SK-N-SH treated with all-trans-retinoic acid at 6 μM for 48 hours (cell line): ENCODE measurements around the gene PIWIL1.
A peak's percentile ranks its signal among the peaks of the same experiment; 100 is the strongest.

Experiments
- ATAC-seq: fragments of 200-7000 bp; cut with Tn5 transposase; 3 replicates; pipeline ENCODE4 v1.9.1; 2020; ENCODE audit warnings: mild to moderate bottlenecking, moderate library complexity
- ARNTL ChIP-seq: fragments of 450-650 bp; formaldehyde crosslinking; IDR thresholded peaks from 2 replicates; pipeline ENCODE4 v1.5.0; 2020; ENCODE audit warnings: low read depth, mild to moderate bottlenecking, moderate library complexity, borderline replicate concordance
- BACH2 ChIP-seq: fragments of 250-450 bp; sonication (Bioruptor Pico); IDR thresholded peaks from 2 replicates; pipeline ENCODE4 v1.9.0; 2021; ENCODE audit warnings: mild to moderate bottlenecking, borderline replicate concordance
- CREB5 ChIP-seq: fragments of 250-450 bp; sonication (Bioruptor Pico); IDR thresholded peaks from 2 replicates; pipeline ENCODE4 v1.5.1; 2020; ENCODE audit warnings: low read depth, mild to moderate bottlenecking, moderate library complexity
- CSDC2 ChIP-seq: fragments of 250-450 bp; sonication (Bioruptor Pico); IDR thresholded peaks from 2 replicates; pipeline ENCODE4 v1.5.0; 2020; ENCODE audit warnings: mild to moderate bottlenecking, moderate library complexity
- CSRNP3 ChIP-seq: fragments of 250-450 bp; sonication (Bioruptor Pico); IDR thresholded peaks from 2 replicates; pipeline ENCODE4 v1.5.1; 2021; ENCODE audit warnings: mild to moderate bottlenecking, moderate library complexity
- ESRRG ChIP-seq: fragments of 250-450 bp; sonication (Bioruptor Pico); IDR thresholded peaks from 2 replicates; pipeline ENCODE4 v1.6.1; 2021; ENCODE audit warnings: mild to moderate bottlenecking
- ISL1 ChIP-seq: fragments of 250-450 bp; sonication (Bioruptor Pico); IDR thresholded peaks from 2 replicates; pipeline ENCODE4 v2.1.2; 2022; ENCODE audit warnings: mild to moderate bottlenecking, moderate library complexity
- OSR1 ChIP-seq: fragments of 250-450 bp; sonication (Bioruptor Pico); IDR thresholded peaks from 2 replicates; pipeline ENCODE4 v1.8.0; 2022; ENCODE audit warnings: moderate library complexity, mild to moderate bottlenecking, inconsistent platforms
- PPARA ChIP-seq: fragments of 250-450 bp; sonication (Bioruptor Pico); IDR thresholded peaks from 2 replicates; pipeline ENCODE4 v1.5.0; 2020; ENCODE audit warnings: mild to moderate bottlenecking, borderline replicate concordance
- SNAI2 ChIP-seq: fragments of 250-450 bp; sonication (Bioruptor Pico); IDR thresholded peaks from 2 replicates; pipeline ENCODE4 v1.5.0; 2020; ENCODE audit warnings: mild to moderate bottlenecking, moderate library complexity
- TCF4 ChIP-seq: fragments of 250-450 bp; sonication (Bioruptor Pico); IDR thresholded peaks from 2 replicates; pipeline ENCODE4 v1.8.0; 2021; ENCODE audit warnings: mild to moderate bottlenecking, moderate library complexity, borderline replicate concordance
- TOX ChIP-seq: fragments of 250-450 bp; sonication (Bioruptor Pico); IDR thresholded peaks from 2 replicates; pipeline ENCODE4 v1.8.0; 2021; ENCODE audit warnings: mild to moderate bottlenecking, moderate library complexity, borderline replicate concordance
- ZC3H10 ChIP-seq: fragments of 250-450 bp; sonication (Bioruptor Pico); IDR thresholded peaks from 2 replicates; pipeline ENCODE4 v1.5.1; 2021; ENCODE audit warnings: mild to moderate bottlenecking, moderate library complexity
- ZFP3 ChIP-seq: fragments of 250-450 bp; sonication (Bioruptor Pico); IDR thresholded peaks from 2 replicates; pipeline ENCODE4 v1.5.0; 2020; ENCODE audit warnings: mild to moderate bottlenecking, moderate library complexity
- ZFP30 ChIP-seq: fragments of 450-650 bp; formaldehyde crosslinking; IDR thresholded peaks from 2 replicates; pipeline ENCODE4 v1.5.0; 2022; ENCODE audit warnings: mild to moderate bottlenecking, moderate library complexity
- ZNF565 ChIP-seq: fragments of 450-650 bp; formaldehyde crosslinking; conservative IDR thresholded peaks from 2 replicates; pipeline ENCODE4 v1.5.0; 2020; ENCODE audit warnings: low read depth, mild to moderate bottlenecking, moderate library complexity
- ZNF70 ChIP-seq: fragments of 450-650 bp; formaldehyde crosslinking; IDR thresholded peaks from 2 replicates; pipeline ENCODE4 v1.5.0; 2020; ENCODE audit warnings: mild to moderate bottlenecking, moderate library complexity
- ZNF8 ChIP-seq: fragments of 450-650 bp; formaldehyde crosslinking; IDR thresholded peaks from 2 replicates; pipeline ENCODE4 v1.5.0; 2020; ENCODE audit warnings: mild to moderate bottlenecking, moderate library complexity
- TF ChIP-seq, protein P1 (sequence below): fragments of 250-450 bp; sonication (Bioruptor Pico); IDR thresholded peaks from 2 replicates; pipeline ENCODE4 v1.8.0; 2021; ENCODE audit warnings: low read depth, mild to moderate bottlenecking, moderate library complexity, borderline replicate concordance
- TF ChIP-seq, protein P2 (sequence below): fragments of 250-450 bp; sonication (Bioruptor Pico); IDR thresholded peaks from 2 replicates; pipeline ENCODE4 v1.8.0; 2020; ENCODE audit warnings: mild to moderate bottlenecking, moderate library complexity, borderline replicate concordance

PIWIL1 gene

DNA sequence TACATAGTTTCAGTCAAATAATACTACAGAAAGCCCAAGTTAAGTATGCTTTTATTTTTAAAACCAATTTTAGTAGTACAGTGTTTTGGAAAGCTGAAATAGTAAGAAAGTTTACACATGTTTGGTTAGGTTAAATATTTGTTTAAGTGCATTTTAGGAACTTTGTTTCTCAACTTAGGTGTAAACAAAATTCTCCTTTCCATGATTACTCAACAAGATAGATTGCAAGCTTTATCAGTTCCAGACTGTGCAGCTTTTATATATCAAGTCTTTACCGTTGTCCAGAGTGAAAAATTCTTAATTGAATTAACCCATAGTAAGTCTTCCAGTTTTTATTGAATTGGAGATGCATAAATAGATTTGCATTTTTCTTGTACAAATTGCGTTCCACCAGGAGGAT is 45.1 kb downstream of the PIWIL1 start:
- TF ChIP-seq TCF4 (CRISPR knock-in tag), result no peak
- TF ChIP-seq PPARA (CRISPR knock-in tag), result no peak
- no peak for TF ChIP-seq ZC3H10
- TF ChIP-seq OSR1 (CRISPR knock-in tag), result no peak
- TF ChIP-seq, protein P1, sequence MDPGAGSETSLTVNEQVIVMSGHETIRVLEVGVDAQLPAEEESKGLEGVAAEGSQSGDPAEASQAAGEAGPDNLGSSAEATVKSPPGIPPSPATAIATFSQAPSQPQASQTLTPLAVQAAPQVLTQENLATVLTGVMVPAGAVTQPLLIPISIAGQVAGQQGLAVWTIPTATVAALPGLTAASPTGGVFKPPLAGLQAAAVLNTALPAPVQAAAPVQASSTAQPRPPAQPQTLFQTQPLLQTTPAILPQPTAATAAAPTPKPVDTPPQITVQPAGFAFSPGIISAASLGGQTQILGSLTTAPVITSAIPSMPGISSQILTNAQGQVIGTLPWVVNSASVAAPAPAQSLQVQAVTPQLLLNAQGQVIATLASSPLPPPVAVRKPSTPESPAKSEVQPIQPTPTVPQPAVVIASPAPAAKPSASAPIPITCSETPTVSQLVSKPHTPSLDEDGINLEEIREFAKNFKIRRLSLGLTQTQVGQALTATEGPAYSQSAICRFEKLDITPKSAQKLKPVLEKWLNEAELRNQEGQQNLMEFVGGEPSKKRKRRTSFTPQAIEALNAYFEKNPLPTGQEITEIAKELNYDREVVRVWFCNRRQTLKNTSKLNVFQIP (CRISPR knock-in tag), result no peak
- TF ChIP-seq SNAI2, result no peak
- TF ChIP-seq BACH2 (CRISPR knock-in tag), result no peak
- TF ChIP-seq ZNF70, result no peak
- no peak for TF ChIP-seq ZFP3 (CRISPR knock-in tag)
- no peak for TF ChIP-seq ISL1 (CRISPR knock-in tag)
- TF ChIP-seq ARNTL (CRISPR knock-in tag), result no peak
- TF ChIP-seq CREB5, result no peak
- TF ChIP-seq ZNF8 (CRISPR knock-in tag), result no peak
- TF ChIP-seq ZFP30 (CRISPR knock-in tag), result no peak
- no peak for TF ChIP-seq TOX (CRISPR knock-in tag)
- no peak for TF ChIP-seq ESRRG (CRISPR knock-in tag)
- TF ChIP-seq, all 23 proteins: peak for 0
- no peak for ATAC-seq

GRCh38 chr12:130384234-130384633 is 46.5 kb downstream of the PIWIL1 start:
- ATAC-seq, result no peak
- no peak for TF ChIP-seq ZFP30 (CRISPR knock-in tag)
- TF ChIP-seq CSDC2 (CRISPR knock-in tag), result no peak
- TF ChIP-seq, protein P2, sequence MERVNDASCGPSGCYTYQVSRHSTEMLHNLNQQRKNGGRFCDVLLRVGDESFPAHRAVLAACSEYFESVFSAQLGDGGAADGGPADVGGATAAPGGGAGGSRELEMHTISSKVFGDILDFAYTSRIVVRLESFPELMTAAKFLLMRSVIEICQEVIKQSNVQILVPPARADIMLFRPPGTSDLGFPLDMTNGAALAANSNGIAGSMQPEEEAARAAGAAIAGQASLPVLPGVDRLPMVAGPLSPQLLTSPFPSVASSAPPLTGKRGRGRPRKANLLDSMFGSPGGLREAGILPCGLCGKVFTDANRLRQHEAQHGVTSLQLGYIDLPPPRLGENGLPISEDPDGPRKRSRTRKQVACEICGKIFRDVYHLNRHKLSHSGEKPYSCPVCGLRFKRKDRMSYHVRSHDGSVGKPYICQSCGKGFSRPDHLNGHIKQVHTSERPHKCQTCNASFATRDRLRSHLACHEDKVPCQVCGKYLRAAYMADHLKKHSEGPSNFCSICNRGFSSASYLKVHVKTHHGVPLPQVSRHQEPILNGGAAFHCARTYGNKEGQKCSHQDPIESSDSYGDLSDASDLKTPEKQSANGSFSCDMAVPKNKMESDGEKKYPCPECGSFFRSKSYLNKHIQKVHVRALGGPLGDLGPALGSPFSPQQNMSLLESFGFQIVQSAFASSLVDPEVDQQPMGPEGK, result no peak
- no peak for TF ChIP-seq ZNF70
- TF ChIP-seq ZNF565 (CRISPR knock-in tag), result no peak
- no peak for TF ChIP-seq OSR1 (CRISPR knock-in tag)
- TF ChIP-seq TOX (CRISPR knock-in tag), result no peak
- no peak for TF ChIP-seq ARNTL (CRISPR knock-in tag)
- no peak for TF ChIP-seq ZFP3 (CRISPR knock-in tag)
- TF ChIP-seq, all 23 proteins: peak for 0

DNA sequence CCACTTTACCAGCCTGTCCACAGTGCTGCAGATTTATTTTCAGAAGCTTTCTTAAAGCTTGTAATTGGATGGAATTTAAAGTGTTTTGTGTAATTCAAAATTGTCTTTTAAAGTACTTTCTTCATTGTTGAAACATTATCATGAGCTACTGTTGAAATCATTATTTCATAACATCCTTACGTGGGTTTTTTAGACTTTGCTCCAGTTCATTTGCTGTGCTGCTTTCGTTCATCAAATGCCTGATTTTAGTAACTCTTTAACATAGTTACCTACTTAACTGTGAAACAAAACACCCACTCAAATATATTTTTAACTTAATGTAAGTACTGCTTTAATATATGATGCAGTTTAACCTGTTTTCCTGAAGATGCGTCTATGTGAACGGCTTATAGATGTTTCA is 47.5 kb downstream of the PIWIL1 start:
- ATAC-seq, result no peak
- TF ChIP-seq BACH2 (CRISPR knock-in tag) (no peak), TOX (CRISPR knock-in tag) (no peak), CSRNP3 (no peak)
- TF ChIP-seq, all 23 proteins: peak for 0

GRCh38 chr12:130391186-130391585 is 53.5 kb downstream of the PIWIL1 start:
- TF ChIP-seq ZC3H10 (no peak), TOX (CRISPR knock-in tag) (no peak), ZNF8 (CRISPR knock-in tag) (no peak), ESRRG (CRISPR knock-in tag) (no peak), SNAI2 (no peak), TCF4 (CRISPR knock-in tag) (peak; percentile 68; the same call in 1 of the 2 replicates)
- TF ChIP-seq, protein P2, result no peak
- no peak; the same call in 2 of the 3 replicates for ATAC-seq
